ENCODE data around the gene FST. TPM values are rescaled to one million over a fixed set of nuclear protein-coding genes. Genes with fewer than 3 reads are reported as not detected.

FST gene
- total and polyA plus RNA-seq, 2 of the 13 experiments (the other 11 are each of a cell fraction or from before 2014, with no cell fraction given), result 38.6 to 136 TPM

DNA sequence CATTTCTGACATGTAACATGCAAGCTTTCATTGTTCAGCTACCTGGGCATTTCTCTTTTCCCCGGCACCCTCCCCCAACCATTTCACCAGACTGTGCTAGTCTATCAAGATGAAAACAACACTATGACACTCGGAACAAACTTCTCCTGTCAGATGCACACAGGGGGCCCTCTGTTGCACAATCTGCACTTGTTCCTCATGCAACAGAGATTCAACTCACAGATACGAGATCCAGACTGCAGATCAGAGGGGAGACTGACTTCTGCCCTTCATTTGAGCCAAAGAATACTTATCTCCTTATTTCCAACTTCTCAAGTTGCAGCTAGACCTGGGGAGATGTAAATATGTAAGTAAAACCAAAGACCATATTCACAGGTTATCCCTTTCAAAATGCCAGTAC lies 15.7 kb upstream of the FST start (continued):
- no peak for TF ChIP-seq STAT5B (CRISPR knock-in tag; IDR thresholded peaks at IDR 0.05)
- TF ChIP-seq, protein P1, sequence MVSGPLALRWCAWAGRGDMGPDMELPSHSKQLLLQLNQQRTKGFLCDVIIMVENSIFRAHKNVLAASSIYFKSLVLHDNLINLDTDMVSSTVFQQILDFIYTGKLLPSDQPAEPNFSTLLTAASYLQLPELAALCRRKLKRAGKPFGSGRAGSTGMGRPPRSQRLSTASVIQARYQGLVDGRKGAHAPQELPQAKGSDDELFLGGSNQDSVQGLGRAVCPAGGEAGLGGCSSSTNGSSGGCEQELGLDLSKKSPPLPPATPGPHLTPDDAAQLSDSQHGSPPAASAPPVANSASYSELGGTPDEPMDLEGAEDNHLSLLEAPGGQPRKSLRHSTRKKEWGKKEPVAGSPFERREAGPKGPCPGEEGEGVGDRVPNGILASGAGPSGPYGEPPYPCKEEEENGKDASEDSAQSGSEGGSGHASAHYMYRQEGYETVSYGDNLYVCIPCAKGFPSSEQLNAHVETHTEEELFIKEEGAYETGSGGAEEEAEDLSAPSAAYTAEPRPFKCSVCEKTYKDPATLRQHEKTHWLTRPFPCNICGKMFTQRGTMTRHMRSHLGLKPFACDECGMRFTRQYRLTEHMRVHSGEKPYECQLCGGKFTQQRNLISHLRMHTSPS (CRISPR knock-in tag; IDR thresholded peaks at IDR 0.05; ENCODE audit: low read depth), result no peak
- TF ChIP-seq ZSCAN25 (CRISPR knock-in tag; IDR thresholded peaks at IDR 0.05), result no peak
- TF ChIP-seq ZNF749 (CRISPR knock-in tag; IDR thresholded peaks at IDR 0.05; ENCODE audit: borderline replicate concordance), result no peak
- TF ChIP-seq ZFP90 (CRISPR knock-in tag; IDR thresholded peaks at IDR 0.05; ENCODE audit: borderline replicate concordance), result no peak
- TF ChIP-seq ZNF776 (CRISPR knock-in tag; IDR thresholded peaks at IDR 0.05), result no peak
- no peak for TF ChIP-seq KLF12 (CRISPR knock-in tag; IDR thresholded peaks at IDR 0.05; ENCODE audit: borderline replicate concordance)
- TF ChIP-seq TMF1 (CRISPR knock-in tag; IDR thresholded peaks at IDR 0.05; ENCODE audit: low read depth), result no peak
- TF ChIP-seq, protein P2, sequence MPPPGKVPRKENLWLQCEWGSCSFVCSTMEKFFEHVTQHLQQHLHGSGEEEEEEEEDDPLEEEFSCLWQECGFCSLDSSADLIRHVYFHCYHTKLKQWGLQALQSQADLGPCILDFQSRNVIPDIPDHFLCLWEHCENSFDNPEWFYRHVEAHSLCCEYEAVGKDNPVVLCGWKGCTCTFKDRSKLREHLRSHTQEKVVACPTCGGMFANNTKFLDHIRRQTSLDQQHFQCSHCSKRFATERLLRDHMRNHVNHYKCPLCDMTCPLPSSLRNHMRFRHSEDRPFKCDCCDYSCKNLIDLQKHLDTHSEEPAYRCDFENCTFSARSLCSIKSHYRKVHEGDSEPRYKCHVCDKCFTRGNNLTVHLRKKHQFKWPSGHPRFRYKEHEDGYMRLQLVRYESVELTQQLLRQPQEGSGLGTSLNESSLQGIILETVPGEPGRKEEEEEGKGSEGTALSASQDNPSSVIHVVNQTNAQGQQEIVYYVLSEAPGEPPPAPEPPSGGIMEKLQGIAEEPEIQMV (CRISPR knock-in tag; IDR thresholded peaks at IDR 0.05; ENCODE audit: low read depth), result no peak
- TF ChIP-seq, protein P3, sequence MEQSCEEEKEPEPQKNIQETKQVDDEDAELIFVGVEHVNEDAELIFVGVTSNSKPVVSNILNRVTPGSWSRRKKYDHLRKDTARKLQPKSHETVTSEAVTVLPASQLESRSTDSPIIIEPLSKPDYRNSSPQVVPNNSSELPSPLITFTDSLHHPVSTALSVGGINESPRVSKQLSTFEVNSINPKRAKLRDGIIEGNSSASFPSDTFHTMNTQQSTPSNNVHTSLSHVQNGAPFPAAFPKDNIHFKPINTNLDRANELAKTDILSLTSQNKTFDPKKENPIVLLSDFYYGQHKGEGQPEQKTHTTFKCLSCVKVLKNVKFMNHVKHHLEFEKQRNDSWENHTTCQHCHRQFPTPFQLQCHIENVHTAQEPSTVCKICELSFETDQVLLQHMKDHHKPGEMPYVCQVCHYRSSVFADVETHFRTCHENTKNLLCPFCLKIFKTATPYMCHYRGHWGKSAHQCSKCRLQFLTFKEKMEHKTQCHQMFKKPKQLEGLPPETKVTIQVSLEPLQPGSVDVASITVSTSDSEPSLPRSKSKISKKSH (CRISPR knock-in tag; IDR thresholded peaks at IDR 0.05; ENCODE audit: borderline replicate concordance), result no peak
- TF ChIP-seq ZNF382 (CRISPR knock-in tag; IDR thresholded peaks at IDR 0.05; ENCODE audit: borderline replicate concordance), result no peak
- TF ChIP-seq ZNF337 (CRISPR knock-in tag; IDR thresholded peaks at IDR 0.05; ENCODE audit: borderline replicate concordance, low read depth), result peak; percentile 63; the same call in 1 of the 2 replicates
- peak; percentile 65; the same call in 1 of the 2 replicates for TF ChIP-seq RBAK (CRISPR knock-in tag; IDR thresholded peaks at IDR 0.05)
- TF ChIP-seq, protein P4, sequence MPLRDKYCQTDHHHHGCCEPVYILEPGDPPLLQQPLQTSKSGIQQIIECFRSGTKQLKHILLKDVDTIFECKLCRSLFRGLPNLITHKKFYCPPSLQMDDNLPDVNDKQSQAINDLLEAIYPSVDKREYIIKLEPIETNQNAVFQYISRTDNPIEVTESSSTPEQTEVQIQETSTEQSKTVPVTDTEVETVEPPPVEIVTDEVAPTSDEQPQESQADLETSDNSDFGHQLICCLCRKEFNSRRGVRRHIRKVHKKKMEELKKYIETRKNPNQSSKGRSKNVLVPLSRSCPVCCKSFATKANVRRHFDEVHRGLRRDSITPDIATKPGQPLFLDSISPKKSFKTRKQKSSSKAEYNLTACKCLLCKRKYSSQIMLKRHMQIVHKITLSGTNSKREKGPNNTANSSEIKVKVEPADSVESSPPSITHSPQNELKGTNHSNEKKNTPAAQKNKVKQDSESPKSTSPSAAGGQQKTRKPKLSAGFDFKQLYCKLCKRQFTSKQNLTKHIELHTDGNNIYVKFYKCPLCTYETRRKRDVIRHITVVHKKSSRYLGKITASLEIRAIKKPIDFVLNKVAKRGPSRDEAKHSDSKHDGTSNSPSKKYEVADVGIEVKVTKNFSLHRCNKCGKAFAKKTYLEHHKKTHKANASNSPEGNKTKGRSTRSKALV (CRISPR knock-in tag; IDR thresholded peaks at IDR 0.05), result no peak
- TF ChIP-seq, protein P5, sequence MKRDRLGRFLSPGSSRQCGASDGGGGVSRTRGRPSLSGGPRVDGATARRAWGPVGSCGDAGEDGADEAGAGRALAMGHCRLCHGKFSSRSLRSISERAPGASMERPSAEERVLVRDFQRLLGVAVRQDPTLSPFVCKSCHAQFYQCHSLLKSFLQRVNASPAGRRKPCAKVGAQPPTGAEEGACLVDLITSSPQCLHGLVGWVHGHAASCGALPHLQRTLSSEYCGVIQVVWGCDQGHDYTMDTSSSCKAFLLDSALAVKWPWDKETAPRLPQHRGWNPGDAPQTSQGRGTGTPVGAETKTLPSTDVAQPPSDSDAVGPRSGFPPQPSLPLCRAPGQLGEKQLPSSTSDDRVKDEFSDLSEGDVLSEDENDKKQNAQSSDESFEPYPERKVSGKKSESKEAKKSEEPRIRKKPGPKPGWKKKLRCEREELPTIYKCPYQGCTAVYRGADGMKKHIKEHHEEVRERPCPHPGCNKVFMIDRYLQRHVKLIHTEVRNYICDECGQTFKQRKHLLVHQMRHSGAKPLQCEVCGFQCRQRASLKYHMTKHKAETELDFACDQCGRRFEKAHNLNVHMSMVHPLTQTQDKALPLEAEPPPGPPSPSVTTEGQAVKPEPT (CRISPR knock-in tag; IDR thresholded peaks at IDR 0.05; ENCODE audit: low read depth), result no peak
- TF ChIP-seq FOSL2 (CRISPR knock-in tag; IDR thresholded peaks at IDR 0.05), result peak; percentile 76
- TF ChIP-seq, protein P6, sequence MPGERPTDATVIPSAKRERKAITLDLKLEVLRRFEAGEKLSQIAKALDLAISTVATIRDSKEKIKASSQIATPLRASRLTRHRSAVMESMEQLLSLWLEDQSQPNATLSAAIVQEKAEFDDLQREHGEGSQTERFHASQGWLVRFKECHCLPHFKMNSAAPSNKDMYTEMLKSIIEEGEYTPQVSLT (CRISPR knock-in tag; IDR thresholded peaks at IDR 0.05; ENCODE audit: borderline replicate concordance, low read depth), result no peak
- TF ChIP-seq ZNF432 (CRISPR knock-in tag; IDR thresholded peaks at IDR 0.05; ENCODE audit: borderline replicate concordance), result no peak
- no peak for TF ChIP-seq SCMH1 (CRISPR knock-in tag; IDR thresholded peaks at IDR 0.05; ENCODE audit: borderline replicate concordance)
- TF ChIP-seq ZNF121 (CRISPR knock-in tag; IDR thresholded peaks at IDR 0.05), result no peak
- no peak for TF ChIP-seq ZNF20 (CRISPR knock-in tag; IDR thresholded peaks at IDR 0.05)

Data from HepG2 (cell line).